AG20443 (cell line): ENCODE results near the gene APOF.
"Not testable (repeated sequence)": the region's sequence is repeated elsewhere in the genome, so short reads cannot be mapped to it uniquely, and the experiment has no call there.

ENCODE experiments used
- DNase-seq: peaks from one replicate; pipeline ENCODE4 v3.0.0; 2012; ENCODE audit warnings: low spot score, mixed read lengths

Gene APOF

DNA sequence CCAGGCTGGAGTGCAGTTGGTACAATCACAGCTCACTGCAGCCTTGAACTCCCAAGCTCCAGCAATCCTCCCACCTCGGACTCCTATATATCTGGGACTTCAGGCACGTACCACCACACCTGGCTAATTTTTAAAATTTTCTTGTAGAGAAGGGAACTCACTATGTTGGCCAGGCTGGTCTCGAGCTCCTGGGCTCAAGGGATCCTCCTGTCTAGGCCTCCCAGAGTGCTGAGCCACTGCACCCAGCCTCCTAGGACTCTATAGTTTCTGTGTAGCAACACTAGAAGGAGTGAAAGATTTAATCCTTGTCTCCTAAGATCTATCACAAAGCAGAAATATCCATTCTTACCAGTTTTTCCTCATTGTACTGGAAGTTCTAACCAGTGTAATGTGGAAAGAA lies 4.3 kb upstream of the APOF start:
- no peak for DNase-seq

DNA sequence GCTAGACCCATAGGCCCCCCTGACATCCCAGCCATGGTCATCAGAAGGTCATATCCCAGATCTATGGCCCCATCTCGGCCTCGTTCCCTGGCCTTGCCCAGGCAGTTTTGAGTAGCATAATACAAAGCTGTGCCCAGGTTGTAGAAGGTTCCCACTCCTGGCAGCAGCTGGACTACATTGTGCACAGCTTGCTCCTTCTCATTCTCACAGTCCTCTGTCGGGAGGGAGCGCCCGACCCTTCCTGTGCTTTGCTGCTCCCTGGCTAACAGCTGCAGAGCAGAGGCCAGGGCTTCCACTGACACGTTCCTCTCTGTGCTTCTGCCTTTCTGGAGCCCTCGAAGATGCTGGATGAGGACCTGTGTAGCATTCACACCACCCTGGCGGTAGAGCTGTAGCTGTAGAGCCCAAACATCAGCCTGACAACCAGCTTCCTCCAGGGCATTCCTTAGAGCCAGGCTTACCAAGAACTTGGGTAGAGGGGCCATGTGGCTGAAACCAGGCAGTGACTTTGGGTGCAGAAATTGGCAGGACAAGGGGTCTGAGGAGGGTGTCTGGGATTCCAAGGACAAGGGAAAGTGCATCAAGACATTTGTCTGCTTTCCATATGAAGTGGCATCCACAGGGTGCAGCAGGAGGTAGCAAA lies 1.0 kb downstream of the APOF start:
- DNase-seq = no peak

DNA sequence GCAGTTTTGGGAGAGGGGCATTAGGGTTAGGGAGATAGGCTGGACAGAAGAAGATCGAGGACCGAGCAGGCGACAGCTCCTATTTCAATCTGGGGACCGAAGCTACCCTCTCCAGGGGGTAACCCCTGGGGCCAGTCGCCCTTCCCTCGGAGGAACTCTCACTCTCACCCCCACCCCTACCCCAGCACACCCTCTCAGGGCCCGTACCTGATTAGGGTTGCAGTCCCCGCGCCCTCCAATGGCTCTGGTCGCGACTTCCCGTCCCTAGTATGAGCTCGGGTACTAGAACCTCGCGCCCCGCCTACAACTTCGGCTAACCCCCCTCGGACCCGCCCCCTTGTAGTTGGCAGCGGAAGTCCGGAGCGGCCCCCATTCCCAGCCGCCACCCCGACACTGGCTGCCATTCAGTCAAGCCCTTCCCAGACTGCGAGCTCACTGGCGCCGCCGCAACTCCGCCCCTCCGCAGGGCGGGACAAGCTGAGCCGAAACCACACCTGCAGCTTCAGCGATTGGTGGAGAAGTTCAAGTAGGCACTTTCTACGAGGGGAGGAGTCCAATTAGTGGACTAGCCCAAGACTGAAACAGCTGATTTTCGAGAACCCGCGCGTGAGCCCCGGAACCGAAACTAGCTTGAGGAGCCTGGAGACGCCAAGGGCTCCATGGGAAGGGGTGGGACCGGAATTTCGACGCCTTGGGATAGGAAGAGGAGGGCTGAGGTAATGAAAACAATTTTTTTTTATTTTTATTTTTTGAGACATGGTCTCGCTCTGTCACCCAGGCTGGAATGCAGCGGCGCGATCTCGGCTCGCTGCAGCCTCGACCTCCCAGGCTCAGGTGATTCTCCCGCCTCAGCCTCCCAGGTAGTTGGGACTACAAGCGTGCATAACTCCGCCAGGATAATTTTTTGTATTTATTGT lies 2.5 kb downstream of the APOF start, which contains the start of gene STAT2:
STAT2 (minus strand) TSS at position 257 of the 917 bp plus-strand sequence. CDS start 3,536 bp downstream, outside the sequence.
- peak; percentile 97 for DNase-seq

DNA sequence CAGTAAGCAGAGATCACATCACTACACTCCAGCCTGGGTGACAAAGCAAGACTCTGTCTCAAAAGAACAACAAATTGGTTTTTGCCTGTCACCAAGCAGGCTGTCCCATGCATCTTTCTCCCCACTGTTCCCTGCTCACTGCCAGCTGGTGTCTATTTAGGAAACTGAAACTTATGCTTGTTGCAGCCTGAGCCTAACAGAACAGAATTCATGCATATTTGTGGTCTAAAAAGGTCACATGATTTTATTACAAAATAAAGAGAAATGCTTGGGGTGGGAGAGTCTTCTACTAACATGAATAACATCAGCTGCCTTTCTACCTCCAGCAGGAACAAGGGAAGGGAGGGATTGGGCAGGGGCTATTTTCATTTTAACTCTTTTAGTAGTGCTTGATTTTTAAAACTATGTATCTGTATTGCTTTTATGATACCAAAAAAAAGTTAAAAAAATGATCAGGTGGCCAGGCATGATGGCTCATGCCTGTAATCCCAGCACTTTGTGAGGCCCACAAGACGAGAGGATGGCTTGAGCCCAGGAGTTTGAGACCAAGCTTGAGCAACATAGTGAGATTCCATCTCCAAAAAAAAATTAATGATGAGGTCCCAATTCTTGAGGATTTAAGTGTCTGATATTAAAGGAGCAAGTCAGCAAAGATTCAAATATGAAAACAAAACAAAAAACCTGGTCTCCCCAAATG lies 3.7 kb downstream of the APOF start:
- peak; percentile 78 for DNase-seq

DNA sequence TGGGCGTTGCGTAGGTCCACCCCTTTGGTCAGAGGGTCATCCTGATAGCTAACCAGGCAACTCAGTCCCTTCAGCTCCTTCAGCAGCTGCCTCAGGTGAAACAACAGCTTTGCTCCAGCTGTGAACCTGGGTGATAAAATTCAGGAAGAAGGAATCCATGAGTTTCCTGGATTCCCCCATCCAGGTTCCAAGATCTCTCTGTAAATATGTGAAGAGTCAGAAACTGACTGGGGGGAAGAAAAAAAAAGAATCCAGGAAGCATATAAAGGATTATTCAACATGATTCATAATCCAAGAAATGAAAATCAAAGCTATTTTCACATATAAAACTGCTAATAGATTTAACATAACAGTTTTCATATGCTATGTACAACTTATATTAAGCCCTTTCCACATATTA lies 11.3 kb downstream of the APOF start:
- DNase-seq = no peak

DNA sequence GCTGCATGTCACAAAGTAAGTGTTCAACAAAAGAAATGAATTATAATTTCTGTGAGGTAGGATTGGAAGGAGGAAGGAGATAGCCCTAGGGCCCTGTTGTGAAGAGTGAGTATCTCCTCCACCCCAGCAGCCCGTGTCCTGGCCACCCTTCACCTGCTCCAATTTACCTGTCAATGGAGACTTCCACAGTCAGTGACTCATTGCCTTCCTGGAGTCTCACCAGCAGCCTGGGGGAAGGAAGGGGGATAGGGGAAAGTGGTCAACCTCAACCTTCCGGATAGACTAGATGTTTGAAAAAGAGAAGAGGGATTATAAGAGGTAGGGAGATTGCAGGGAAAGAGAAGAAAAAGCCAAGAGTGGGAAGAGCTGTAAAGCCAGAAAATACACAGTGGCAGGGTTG lies 12.0 kb downstream of the APOF start:
- no peak for DNase-seq

DNA sequence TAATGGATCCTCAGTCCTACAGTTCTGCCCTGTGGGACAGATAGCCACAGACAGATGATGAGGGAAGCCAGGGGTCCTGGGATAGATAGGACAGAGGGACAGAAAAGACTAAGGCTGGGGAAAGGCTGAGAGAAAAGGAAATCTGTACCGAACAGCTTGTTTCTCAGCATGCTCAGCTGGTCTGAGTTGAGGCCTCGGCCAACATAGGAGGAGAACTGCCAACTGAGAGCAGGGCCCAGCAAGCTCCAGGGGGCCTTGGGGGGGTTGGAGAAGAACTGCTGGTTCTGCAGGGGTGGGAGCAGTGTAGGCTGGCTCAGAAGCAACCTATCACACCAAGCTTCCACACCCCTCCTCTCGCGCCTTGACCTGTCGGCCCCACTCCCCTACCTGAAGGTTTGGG lies 13.9 kb downstream of the APOF start:
- no peak for DNase-seq

DNA sequence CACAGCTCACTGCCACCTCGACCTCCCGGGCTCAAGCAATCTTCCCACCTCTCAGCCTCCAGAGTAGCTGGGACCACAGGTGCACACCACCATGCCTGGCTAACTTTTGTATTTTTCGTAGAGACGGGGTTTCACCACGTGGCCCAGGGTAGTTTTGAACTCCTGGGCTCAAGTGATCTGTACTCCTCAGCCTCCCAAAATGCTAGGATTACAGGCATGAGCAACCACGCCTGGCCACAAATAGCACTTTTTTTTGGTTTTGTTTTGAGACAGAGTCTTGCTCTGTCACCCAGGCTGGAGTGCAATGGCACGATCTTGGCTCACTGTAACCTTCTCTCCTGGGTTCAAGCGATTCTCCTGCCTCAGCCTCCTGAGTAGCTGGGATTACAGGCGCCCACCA lies 15.4 kb downstream of the APOF start:
- DNase-seq = not testable (repeated sequence)

DNA sequence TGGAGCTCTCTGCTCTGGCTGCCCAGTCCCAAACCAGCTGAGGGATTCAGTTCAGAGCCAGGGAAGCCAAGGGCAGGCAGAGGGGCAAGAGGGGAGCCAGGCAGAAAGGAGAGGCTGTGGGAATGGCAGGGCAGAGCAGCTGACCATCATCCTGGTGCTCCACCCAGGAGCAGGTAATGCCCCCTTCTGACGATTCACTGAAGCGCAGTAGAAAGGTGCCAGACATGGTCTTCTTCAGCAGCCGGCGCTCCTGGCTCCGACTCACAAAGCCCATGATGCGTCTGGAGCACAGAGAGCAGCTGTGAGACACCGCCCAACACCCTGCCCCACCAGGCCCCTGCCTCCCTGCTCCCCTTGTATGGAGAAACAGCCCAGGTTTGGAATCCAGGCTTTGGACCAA lies 16.0 kb downstream of the APOF start:
- DNase-seq = no peak

DNA sequence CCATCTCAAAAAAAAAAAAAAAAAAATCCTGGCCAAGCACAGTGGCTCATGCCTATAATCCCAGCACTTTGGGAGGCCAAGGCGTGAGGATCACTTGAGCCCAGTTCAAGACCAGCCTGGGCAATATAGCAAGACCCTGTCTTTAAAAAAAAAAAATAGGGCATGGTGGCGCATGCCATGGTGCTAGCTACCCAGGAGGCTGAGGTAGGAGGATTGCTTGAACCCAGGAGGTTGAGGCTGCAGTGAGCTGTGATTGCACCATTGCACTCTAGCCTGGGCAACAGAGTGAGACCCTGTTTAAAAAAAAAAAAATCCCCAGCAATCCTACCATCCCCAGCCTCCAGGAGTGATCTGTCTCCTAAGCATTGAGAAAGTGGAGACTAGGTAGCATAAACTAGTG lies 20.4 kb downstream of the APOF start:
- DNase-seq = not testable (repeated sequence)

DNA sequence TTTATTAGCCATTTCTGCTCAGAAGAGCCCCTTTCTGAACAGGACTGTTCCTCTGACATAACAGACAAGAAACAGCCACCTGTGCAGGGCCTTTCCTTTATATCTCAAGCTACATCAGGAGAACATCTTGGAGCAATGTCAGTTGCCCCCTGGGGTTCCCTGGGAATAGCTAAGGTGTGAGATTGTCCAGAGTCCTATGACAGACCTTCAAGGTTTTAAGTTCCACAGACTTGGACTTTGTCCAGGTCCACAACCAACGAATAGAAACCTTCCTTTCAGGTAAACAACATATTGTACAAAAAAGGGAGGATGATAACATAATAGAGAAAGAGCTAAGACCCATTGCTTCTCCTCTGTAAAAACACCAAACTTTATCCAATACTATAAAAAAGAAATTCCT lies 21.0 kb downstream of the APOF start:
- no peak for DNase-seq

DNA sequence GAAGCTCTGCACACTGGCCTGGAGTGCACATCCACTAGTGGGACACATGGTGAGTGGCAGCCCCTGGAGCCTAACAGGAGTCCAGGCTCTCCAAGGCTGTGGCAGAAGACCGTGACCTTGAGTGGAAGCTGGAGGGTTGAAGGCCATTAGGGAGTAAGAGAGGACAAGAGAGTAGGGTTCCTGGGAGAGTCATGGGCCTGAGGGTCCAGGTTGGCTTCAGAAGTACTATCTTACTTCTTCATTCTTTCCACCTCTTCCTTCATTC lies 23.6 kb downstream of the APOF start:
- no peak for DNase-seq

DNA sequence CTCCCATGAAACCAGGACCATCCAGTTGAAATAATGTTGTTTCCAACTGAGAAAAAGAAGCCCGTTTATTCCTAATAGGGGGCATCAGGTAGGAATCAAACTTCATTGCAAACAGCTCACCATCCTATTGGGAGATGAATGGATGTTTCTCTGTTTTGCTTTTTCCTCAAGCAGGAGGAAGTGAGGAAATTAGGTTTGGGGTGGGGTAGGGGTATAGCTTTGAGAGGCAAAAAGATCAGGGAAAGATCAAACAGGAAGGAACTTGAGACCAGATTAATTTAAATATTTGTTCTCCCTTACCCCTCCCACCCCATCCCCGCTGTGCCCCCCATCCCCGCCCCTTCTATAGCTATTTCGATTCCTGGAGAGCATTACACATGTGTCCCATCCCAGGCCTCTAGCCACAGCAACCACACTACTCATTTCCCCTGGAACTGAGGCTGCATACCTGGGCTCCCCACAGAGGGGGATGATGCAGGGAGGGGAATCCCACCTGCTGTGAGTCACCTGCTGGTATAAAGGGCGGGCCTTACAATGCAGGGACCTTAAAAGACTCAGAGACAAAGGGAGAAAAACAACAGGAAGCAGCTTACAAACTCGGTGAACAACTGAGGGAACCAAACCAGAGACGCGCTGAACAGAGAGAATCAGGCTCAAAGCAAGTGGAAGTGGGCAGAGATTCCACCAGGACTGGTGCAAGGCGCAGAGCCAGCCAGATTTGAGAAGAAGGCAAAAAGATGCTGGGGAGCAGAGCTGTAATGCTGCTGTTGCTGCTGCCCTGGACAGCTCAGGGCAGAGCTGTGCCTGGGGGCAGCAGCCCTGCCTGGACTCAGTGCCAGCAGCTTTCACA lies 24.1 kb downstream of the APOF start, which contains the start of gene IL23A:
IL23A (plus strand) TSS at position 577 of the 850 bp plus-strand sequence; CDS start at position 738, 161 bp downstream.
- no peak for DNase-seq

DNA sequence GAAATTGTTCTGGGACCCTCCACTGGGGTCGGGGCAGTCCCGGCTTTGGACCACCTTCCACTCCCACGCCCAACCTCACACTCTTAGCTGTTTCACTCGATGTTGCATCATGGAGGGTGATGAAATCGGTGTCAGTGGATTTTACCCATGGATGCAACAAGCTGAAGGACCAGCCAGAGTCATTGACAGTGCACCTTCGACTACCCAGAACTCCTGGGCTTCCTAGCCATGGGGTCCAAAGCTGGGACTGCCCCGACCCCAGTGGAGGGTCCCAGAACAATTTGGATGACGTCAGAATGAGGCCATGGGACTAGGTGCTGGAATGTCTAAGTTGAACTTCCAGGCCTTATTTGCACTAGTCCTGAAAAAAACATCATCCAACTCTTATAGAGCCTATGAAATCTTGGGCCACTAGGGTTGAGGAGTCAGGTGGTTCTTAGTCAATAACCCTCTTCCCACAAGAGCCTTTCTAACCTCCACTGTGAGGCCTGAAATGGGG lies 24.9 kb downstream of the APOF start:
- no peak for DNase-seq

DNA sequence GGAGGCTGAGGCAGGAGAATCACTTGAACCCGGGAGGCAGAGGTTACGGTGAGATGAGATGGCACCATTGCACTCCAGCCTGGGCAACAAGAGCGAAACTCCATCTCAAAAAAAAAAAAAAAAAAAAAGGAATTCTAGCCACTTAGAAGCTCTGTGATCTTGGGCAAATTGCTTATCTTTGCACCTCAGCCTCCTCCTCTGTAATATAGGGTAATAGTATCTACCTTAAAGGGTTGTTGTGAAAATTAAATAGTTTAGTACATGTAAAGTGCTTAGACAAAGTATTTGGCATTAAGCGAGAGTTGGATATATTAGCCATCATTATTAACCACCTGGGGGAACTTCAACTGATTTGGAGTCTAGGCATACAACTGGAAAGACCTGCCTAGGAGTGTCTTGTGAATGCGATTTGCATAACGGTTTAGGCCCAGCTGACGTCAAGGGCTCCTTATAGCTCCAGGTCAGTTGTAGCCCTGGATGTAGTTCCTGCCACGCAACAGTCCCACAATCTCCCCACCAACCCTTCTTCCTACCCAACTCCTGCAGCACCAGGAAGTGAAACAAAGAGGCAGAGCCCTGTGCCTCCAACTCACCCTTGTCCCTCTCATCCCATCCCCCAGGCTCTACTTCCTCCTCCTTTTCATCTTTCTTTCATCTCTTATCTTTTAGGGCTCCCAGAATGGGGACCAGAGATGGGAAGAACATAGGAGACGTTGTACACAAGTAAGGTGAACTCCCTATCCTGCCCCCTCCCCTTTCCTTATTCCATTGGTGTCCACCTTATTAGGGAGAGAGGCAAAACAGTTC lies 26.1 kb downstream of the APOF start:
- no peak for DNase-seq

DNA sequence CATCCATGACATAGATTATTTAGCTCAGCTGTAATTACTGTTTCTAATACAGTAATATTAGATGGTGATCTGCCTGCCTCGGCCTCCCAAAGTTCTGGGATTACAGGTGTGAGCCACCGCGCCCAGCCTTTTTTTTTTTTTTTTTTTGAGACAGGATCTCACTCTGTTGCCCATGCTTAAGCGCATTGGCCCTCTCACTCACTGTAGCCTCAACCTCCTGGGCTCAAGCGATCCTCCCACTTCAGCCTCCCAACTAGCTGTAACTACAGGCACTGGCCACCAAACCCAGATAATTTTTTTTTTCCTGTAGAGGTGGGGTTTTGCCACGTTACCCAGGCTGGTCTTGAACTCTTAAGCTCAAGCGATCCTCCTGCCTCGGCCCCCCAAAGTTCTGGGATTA lies 27.1 kb downstream of the APOF start:
- DNase-seq = not testable (repeated sequence)

DNA sequence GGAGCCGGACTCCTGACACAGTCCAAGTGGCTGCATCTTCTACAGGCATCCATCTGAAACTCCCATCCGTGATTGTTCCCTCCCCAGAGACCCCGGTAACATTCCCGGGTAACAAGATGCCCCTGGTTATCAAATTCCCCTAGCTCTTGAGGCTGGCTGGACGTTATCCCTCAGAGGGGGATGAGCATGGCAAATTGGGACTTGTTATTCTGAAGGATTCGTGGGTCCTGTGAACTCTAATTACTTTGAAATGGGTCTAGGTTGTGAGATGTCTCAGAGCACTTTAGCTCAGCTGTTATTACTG lies 28.2 kb downstream of the APOF start:
- DNase-seq = no peak

DNA sequence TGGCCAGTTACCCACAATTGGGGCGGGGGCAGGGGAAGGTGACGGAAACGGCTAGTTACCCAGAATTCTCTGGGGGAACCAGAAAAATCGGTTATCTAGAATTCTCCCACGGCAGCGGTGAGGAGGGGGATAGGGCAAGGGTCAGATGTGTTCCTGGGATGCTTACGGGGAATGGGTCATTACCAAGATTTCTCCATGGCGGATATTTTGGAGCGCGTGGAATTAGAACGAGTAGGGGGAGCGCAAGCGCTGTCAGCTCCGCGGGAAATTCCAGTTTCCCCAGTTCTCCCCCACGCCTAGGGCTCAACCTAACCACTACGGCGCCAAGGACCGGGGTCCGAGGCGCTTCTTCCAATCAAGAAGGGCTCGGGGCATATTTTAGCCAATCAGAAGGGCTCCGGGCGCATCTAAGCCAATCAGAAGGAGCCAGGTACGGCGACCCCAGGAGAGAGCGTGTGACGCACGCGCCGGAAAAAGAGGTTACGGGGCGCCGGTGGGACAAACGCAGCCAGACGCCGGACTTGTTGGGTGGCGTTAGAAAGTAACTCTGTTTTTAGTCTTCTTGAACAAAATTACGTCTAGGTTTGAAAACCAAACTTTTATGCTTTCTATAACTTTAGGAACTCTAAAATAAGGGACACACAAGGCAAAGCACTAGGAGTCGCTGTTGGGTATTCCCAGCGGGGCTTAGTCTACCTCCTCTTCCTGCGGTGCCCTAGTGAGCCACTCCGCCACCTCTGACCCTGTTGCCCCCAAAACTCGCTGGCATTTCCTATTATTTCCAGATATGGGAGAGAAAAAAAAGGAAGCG lies 28.8 kb downstream of the APOF start, which contains the start of gene PAN2:
PAN2 (minus strand) TSS at position 322 of the 811 bp plus-strand sequence. CDS start 906 bp downstream, outside the sequence.
- peak; percentile 98 for DNase-seq

DNA sequence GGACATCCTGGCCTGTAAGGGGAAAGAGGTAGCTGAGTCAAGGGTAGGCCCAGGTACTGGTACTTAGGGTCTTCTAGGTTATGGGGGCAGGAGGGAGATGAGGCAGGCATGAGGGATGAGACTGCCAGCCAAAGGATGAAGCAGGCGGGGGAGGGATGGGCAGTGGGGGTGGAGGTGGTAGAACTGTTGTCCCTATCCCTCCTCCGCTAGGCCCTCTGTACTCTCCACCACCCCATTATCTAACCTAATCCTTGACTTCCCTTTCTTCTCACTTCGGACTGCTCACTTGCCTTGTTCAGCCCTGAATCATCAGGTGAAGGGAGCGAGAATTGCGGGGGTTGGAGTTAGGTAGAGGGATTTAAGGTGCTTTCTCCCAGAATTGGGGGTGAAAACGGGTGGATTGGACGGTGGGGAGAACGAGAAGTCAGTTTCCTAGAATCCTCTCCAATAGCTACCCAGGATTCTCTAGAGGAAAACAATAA lies 29.4 kb downstream of the APOF start:
- DNase-seq = peak; percentile 22
